HG02759 (cell line): ENCODE results near the gene SPDYE9.
A peak's percentile ranks its signal among the peaks of the same experiment; 100 is the strongest.
"Not testable (repeated sequence)": the region's sequence is repeated elsewhere in the genome, so short reads cannot be mapped to it uniquely, and the experiment has no call there.

ENCODE experiments used
- ATAC-seq: cut with Tn5 transposase; IDR thresholded peaks from one replicate; pipeline ENCODE4 v1.9.1; 2021; ENCODE audit warnings: mild to moderate bottlenecking, moderate library complexity; ENCODE audit not compliant: unreplicated experiment

SPDYE9 gene

GRCh38 chr7:73085938-73086337 lies at the start of gene SPDYE9:
SPDYE9 (minus strand) TSS chr7:73086038; CDS start chr7:73084238, 1,800 bp downstream.
- not testable (repeated sequence) for ATAC-seq

GRCh38 chr7:73134866-73135265 lies 49.0 kb upstream of the SPDYE9 start:
- not testable (repeated sequence) for ATAC-seq

- ATAC-seq = not testable (repeated sequence)
Observed at GRCh38 chr7:73132651-73133217, 46.9 kb upstream of the SPDYE9 start.

GRCh38 chr7:73130612-73131011 lies 44.8 kb upstream of the SPDYE9 start:
- ATAC-seq = not testable (repeated sequence)

- ATAC-seq = not testable (repeated sequence)
Observed at GRCh38 chr7:73124126-73124525, 38.3 kb upstream of the SPDYE9 start.

GRCh38 chr7:73122778-73123447 lies 37.1 kb upstream of the SPDYE9 start:
- ATAC-seq = peak; percentile 28

- not testable (repeated sequence) for ATAC-seq
Observed at GRCh38 chr7:73118155-73118554, 32.3 kb upstream of the SPDYE9 start.

GRCh38 chr7:73057811-73058210 lies 28.0 kb downstream of the SPDYE9 start, which contains the start of gene SPDYE11:
SPDYE11 (minus strand) TSS chr7:73057911; CDS start chr7:73056111, 1,800 bp downstream.
- not testable (repeated sequence) for ATAC-seq

- ATAC-seq = not testable (repeated sequence)
Observed at GRCh38 chr7:73029666-73030065, 56.2 kb downstream of the SPDYE9 start, which contains the start of gene SPDYE8. SPDYE8 (minus strand) TSS chr7:73029766; CDS start chr7:73027966, 1,800 bp downstream.
